ENCODE results near the gene MAD2L1.
A peak's percentile ranks its signal among the peaks of the same experiment; 100 is the strongest.
"Not testable (repeated sequence)": the region's sequence is repeated elsewhere in the genome, so short reads cannot be mapped to it uniquely, and the experiment has no call there.

The MAD2L1 gene

GRCh38 chr4:120078216-120078615 lies 11.6 kb upstream of the MAD2L1 start:
- H3K27ac Mint-ChIP-seq: no peak overlapping the region
- H3K36me3 Mint-ChIP-seq: no peaks in the 10 kb centered on the region
- ATAC-seq (ENCODE audit: low read depth) (no peak), DNase-seq (ENCODE audit: low spot score in 2 of 2) (no peak)
- no peaks in the 10 kb centered on the region for H3K9me3 Mint-ChIP-seq
- H3K4me3 Mint-ChIP-seq: no peak overlapping the region
- H3K4me1 Mint-ChIP-seq: no peaks in the 10 kb centered on the region
- H3K27me3 Mint-ChIP-seq: no peaks in the 10 kb centered on the region

GRCh38 chr4:120071192-120071795 lies 4.6 kb upstream of the MAD2L1 start:
- DNase-seq (ENCODE audit: low spot score in 2 of 2) (peak; percentile 30 to 41), ATAC-seq (ENCODE audit: low read depth) (no peak)
- Mint-ChIP-seq H3K4me1 (peaks cover 15% of the 10 kb centered on the region), H3K27me3 (no peaks in the 10 kb centered on the region), H3K4me3 (no peak overlapping the region), H3K36me3 (no peaks in the 10 kb centered on the region), H3K9me3 (no peaks in the 10 kb centered on the region), H3K27ac (no peak overlapping the region)

- DNase-seq (ENCODE audit: low spot score in 2 of 2) (no peak), ATAC-seq (ENCODE audit: low read depth) (no peak)
- no peak overlapping the region for H3K27ac Mint-ChIP-seq
- H3K36me3 Mint-ChIP-seq: no peaks in the 10 kb centered on the region
- no peak overlapping the region for H3K4me3 Mint-ChIP-seq
- H3K27me3 Mint-ChIP-seq: no peaks in the 10 kb centered on the region
- H3K9me3 Mint-ChIP-seq: no peaks in the 10 kb centered on the region
- H3K4me1 Mint-ChIP-seq: peaks cover 19% of the 10 kb centered on the region
Observed at GRCh38 chr4:120070196-120070595, 3.5 kb upstream of the MAD2L1 start.

GRCh38 chr4:120065974-120066516 lies 603 bp downstream of the MAD2L1 start:
- Mint-ChIP-seq H3K4me1 (peaks cover 23% of the 10 kb centered on the region), H3K4me3 (peak overlapping the region; percentile 96), H3K9me3 (no peaks in the 10 kb centered on the region), H3K27ac (peak overlapping the region; percentile 98), H3K27me3 (no peaks in the 10 kb centered on the region), H3K36me3 (peaks cover 2% of the 10 kb centered on the region)
- ATAC-seq (ENCODE audit: low read depth): no peak
- no peak for DNase-seq (ENCODE audit: low spot score in 2 of 2)

GRCh38 chr4:120064887-120065286 lies 1.8 kb downstream of the MAD2L1 start:
- no peak for DNase-seq (ENCODE audit: low spot score in 2 of 2)
- no peaks in the 10 kb centered on the region for H3K9me3 Mint-ChIP-seq
- no peak overlapping the region for H3K4me3 Mint-ChIP-seq
- peaks cover 23% of the 10 kb centered on the region for H3K4me1 Mint-ChIP-seq
- H3K27ac Mint-ChIP-seq: no peak overlapping the region
- no peak for ATAC-seq (ENCODE audit: low read depth)
- H3K36me3 Mint-ChIP-seq: peaks cover 4% of the 10 kb centered on the region
- H3K27me3 Mint-ChIP-seq: no peaks in the 10 kb centered on the region

- not testable (repeated sequence) for H3K9me3 Mint-ChIP-seq; ATAC-seq (ENCODE audit: low read depth); DNase-seq (ENCODE audit: low spot score in 2 of 2); H3K4me3 Mint-ChIP-seq; H3K27ac Mint-ChIP-seq; H3K27me3 Mint-ChIP-seq; H3K36me3 Mint-ChIP-seq
- peaks cover 20% of the 10 kb centered on the region for H3K4me1 Mint-ChIP-seq
Observed at GRCh38 chr4:120063711-120064110, 2.9 kb downstream of the MAD2L1 start.

GRCh38 chr4:120062663-120063195 lies 3.9 kb downstream of the MAD2L1 start:
- Mint-ChIP-seq H3K36me3 (peaks cover 4% of the 10 kb centered on the region), H3K9me3 (no peaks in the 10 kb centered on the region), H3K4me1 (peaks cover 14% of the 10 kb centered on the region), H3K4me3 (no peak overlapping the region), H3K27me3 (no peaks in the 10 kb centered on the region), H3K27ac (no peak overlapping the region)
- DNase-seq (ENCODE audit: low spot score in 2 of 2): no peak
- ATAC-seq (ENCODE audit: low read depth): no peak

GRCh38 chr4:120059036-120059435 lies 7.6 kb downstream of the MAD2L1 start:
- peaks cover 4% of the 10 kb centered on the region for H3K36me3 Mint-ChIP-seq
- DNase-seq (ENCODE audit: low spot score in 2 of 2) (no peak), ATAC-seq (ENCODE audit: low read depth) (no peak)
- peaks cover 12% of the 10 kb centered on the region for H3K4me1 Mint-ChIP-seq
- no peaks in the 10 kb centered on the region for H3K9me3 Mint-ChIP-seq
- no peaks in the 10 kb centered on the region for H3K27me3 Mint-ChIP-seq
- no peak overlapping the region for H3K4me3 Mint-ChIP-seq
- no peak overlapping the region for H3K27ac Mint-ChIP-seq

GRCh38 chr4:120057416-120057815 lies 9.2 kb downstream of the MAD2L1 start:
- Mint-ChIP-seq H3K27me3 (no peaks in the 10 kb centered on the region), H3K4me1 (peaks cover 17% of the 10 kb centered on the region), H3K4me3 (no peak overlapping the region), H3K36me3 (peaks cover 4% of the 10 kb centered on the region), H3K27ac (no peak overlapping the region), H3K9me3 (no peaks in the 10 kb centered on the region)
- DNase-seq (ENCODE audit: low spot score in 2 of 2) (no peak), ATAC-seq (ENCODE audit: low read depth) (no peak)

GRCh38 chr4:120056246-120056645 lies 10.4 kb downstream of the MAD2L1 start:
- Mint-ChIP-seq H3K27me3 (no peaks in the 10 kb centered on the region), H3K27ac (no peak overlapping the region), H3K36me3 (peaks cover 1% of the 10 kb centered on the region), H3K9me3 (no peaks in the 10 kb centered on the region), H3K4me3 (no peak overlapping the region), H3K4me1 (peaks cover 13% of the 10 kb centered on the region)
- no peak for ATAC-seq (ENCODE audit: low read depth)
- DNase-seq (ENCODE audit: low spot score in 2 of 2): no peak

- no peak overlapping the region for H3K27ac Mint-ChIP-seq
- DNase-seq (ENCODE audit: low spot score in 2 of 2): no peak
- no peak for ATAC-seq (ENCODE audit: low read depth)
- H3K36me3 Mint-ChIP-seq: peaks cover 1% of the 10 kb centered on the region
- H3K4me1 Mint-ChIP-seq: peaks cover 13% of the 10 kb centered on the region
- H3K9me3 Mint-ChIP-seq: no peaks in the 10 kb centered on the region
- no peaks in the 10 kb centered on the region for H3K27me3 Mint-ChIP-seq
- no peak overlapping the region for H3K4me3 Mint-ChIP-seq
Observed at GRCh38 chr4:120055795-120056194, 10.9 kb downstream of the MAD2L1 start.

- H3K27me3 Mint-ChIP-seq: no peaks in the 10 kb centered on the region
- H3K9me3 Mint-ChIP-seq: no peaks in the 10 kb centered on the region
- DNase-seq (ENCODE audit: low spot score in 2 of 2) (no peak), ATAC-seq (ENCODE audit: low read depth) (no peak)
- no peak overlapping the region for H3K27ac Mint-ChIP-seq
- peaks cover under 1% of the 10 kb centered on the region for H3K36me3 Mint-ChIP-seq
- H3K4me3 Mint-ChIP-seq: no peak overlapping the region
- peaks cover 13% of the 10 kb centered on the region for H3K4me1 Mint-ChIP-seq
Observed at GRCh38 chr4:120055162-120055561, 11.5 kb downstream of the MAD2L1 start.

GRCh38 chr4:120053911-120054310 lies 12.7 kb downstream of the MAD2L1 start:
- Mint-ChIP-seq H3K27me3 (no peaks in the 10 kb centered on the region), H3K4me3 (no peak overlapping the region), H3K36me3 (no peaks in the 10 kb centered on the region), H3K27ac (no peak overlapping the region), H3K4me1 (peaks cover 15% of the 10 kb centered on the region), H3K9me3 (no peaks in the 10 kb centered on the region)
- DNase-seq (ENCODE audit: low spot score in 2 of 2) (no peak), ATAC-seq (ENCODE audit: low read depth) (peak; percentile 61)

GRCh38 chr4:120052856-120053255 lies 13.8 kb downstream of the MAD2L1 start:
- no peak overlapping the region for H3K27ac Mint-ChIP-seq

GRCh38 chr4:120051253-120051652 lies 15.4 kb downstream of the MAD2L1 start:
- no peak overlapping the region for H3K27ac Mint-ChIP-seq

More at GRCh38 chr4:120052856-120053255, 13.8 kb downstream of the MAD2L1 start:
- Mint-ChIP-seq H3K9me3 (no peaks in the 10 kb centered on the region), H3K4me1 (peaks cover 15% of the 10 kb centered on the region), H3K36me3 (no peaks in the 10 kb centered on the region), H3K4me3 (no peak overlapping the region), H3K27me3 (no peaks in the 10 kb centered on the region)
- DNase-seq (ENCODE audit: low spot score in 2 of 2): no peak
- ATAC-seq (ENCODE audit: low read depth): no peak

More at GRCh38 chr4:120051253-120051652, 15.4 kb downstream of the MAD2L1 start:
- Mint-ChIP-seq H3K4me1 (peaks cover 15% of the 10 kb centered on the region), H3K9me3 (no peaks in the 10 kb centered on the region), H3K4me3 (no peak overlapping the region), H3K36me3 (no peaks in the 10 kb centered on the region), H3K27me3 (no peaks in the 10 kb centered on the region)
- no peak for DNase-seq (ENCODE audit: low spot score in 2 of 2)
- no peak for ATAC-seq (ENCODE audit: low read depth)
